A673 (cell line): ENCODE results near the gene CCSER1. TPM values are rescaled to one million over a fixed set of nuclear protein-coding genes. Genes with fewer than 3 reads are reported as not detected.
"Not testable (repeated sequence)": the region's sequence is repeated elsewhere in the genome, so short reads cannot be mapped to it uniquely, and the experiment has no call there.

Experiments
- BruUV-seq: library from RNA; stranded (reverse); fragments of 400-500 nt; replicated peaks from 2 replicates; lab custom pipeline; 2021; lab: Mats Ljungman, UMichigan
- CTCF ChIA-PET: fragments of 300-600 bp; sonication (Branson Sonifier 250); formaldehyde crosslinking; loops from one replicate; lab custom pipeline; 2022; ENCODE audit warnings: antibody characterized with exemption; lab: Charles Lee
- POLR2A ChIA-PET: fragments of 300-600 bp; sonication (Branson Sonifier 250); formaldehyde crosslinking; loops from one replicate; lab custom pipeline; 2022; ENCODE audit warnings: antibody characterized with exemption; ENCODE audit not compliant: low non-redundant PET; lab: Charles Lee
- DNase-seq: peaks from one replicate; pipeline ENCODE4 v3.0.0-alpha.2; 2015; ENCODE audit warnings: low spot score
- H3K27ac ChIP-seq: fragments of 200-600 bp; sonication (generic); 2 replicates; pipeline ENCODE4 v1.5.1; 2016; ENCODE audit warnings: mixed run types, low read depth, mild to moderate bottlenecking, mixed read lengths, antibody characterized with exemption, low read length; ENCODE audit not compliant: poor library complexity, severe bottlenecking
- H3K27me3 ChIP-seq: fragments of 200-600 bp; sonication (generic); replicated peaks from 2 replicates; pipeline ENCODE4 v1.6.1; 2017; ENCODE audit warnings: mixed run types, low read depth, mild to moderate bottlenecking, mixed read lengths, antibody characterized with exemption, low read length; ENCODE audit not compliant: insufficient read depth, poor library complexity
- H3K36me3 ChIP-seq: fragments of 200-600 bp; sonication (generic); 2 replicates; pipeline ENCODE4 v1.6.1; 2016; ENCODE audit warnings: mixed run types, mild to moderate bottlenecking, mixed read lengths, antibody characterized with exemption, low read length; ENCODE audit not compliant: insufficient read depth, poor library complexity, severe bottlenecking
- H3K4me1 ChIP-seq: fragments of 200-600 bp; sonication (generic); 2 replicates; pipeline ENCODE4 v1.6.1; 2017; ENCODE audit warnings: mixed run types, mild to moderate bottlenecking, mixed read lengths, antibody characterized with exemption, low read length; ENCODE audit not compliant: insufficient read depth, poor library complexity, severe bottlenecking
- H3K4me3 ChIP-seq: fragments of 200-600 bp; sonication (generic); 2 replicates; pipeline ENCODE4 v1.5.1; 2016; ENCODE audit warnings: low read depth, mixed run types, mild to moderate bottlenecking, mixed read lengths, low read length; ENCODE audit not compliant: poor library complexity, severe bottlenecking
- H3K9me3 ChIP-seq: fragments of 200-600 bp; sonication (generic); 2 replicates; pipeline ENCODE4 v1.6.1; 2016; ENCODE audit warnings: mixed run types, low read depth, mild to moderate bottlenecking, mixed read lengths, antibody characterized with exemption, low read length; ENCODE audit not compliant: poor library complexity, severe bottlenecking
- CTCF ChIP-seq: fragments of 300-800, 200-600 bp; sonication (generic); conservative IDR thresholded peaks from 2 replicates; pipeline ENCODE4 v1.5.1; 2017; ENCODE audit warnings: low read depth, mild to moderate bottlenecking, antibody characterized with exemption, low read length, moderate library complexity, mixed read lengths
- EZH2 ChIP-seq: fragments of 200-600 bp; sonication (generic); IDR thresholded peaks from 2 replicates; pipeline ENCODE4 v1.6.1; 2017; ENCODE audit warnings: borderline replicate concordance, low read depth, mild to moderate bottlenecking, mixed read lengths, antibody characterized with exemption, low read length; ENCODE audit not compliant: poor library complexity, severe bottlenecking
- intact Hi-C: fragments of 100-400 bp; cut with micrococcal nuclease; formaldehyde crosslinking; loops from one replicate; pipeline ENCODE4 v1.10.0; 2022; ENCODE audit not compliant: unreplicated experiment
- total RNA-seq: library from RNA; stranded (reverse); gene quantifications from 2 replicates; pipeline ENCODE4 v1.2.3, GENCODE V29; 2021

CCSER1 gene
- total RNA-seq, 1 experiment from 2014 or later = not detected

- H3K4me1 ChIP-seq = no peaks in the 10 kb centered on the region
- DNase-seq = peak; percentile 0
- no peaks in the 10 kb centered on the region for H3K36me3 ChIP-seq
- no peak overlapping the region for H3K4me3 ChIP-seq
- H3K27ac ChIP-seq = no peak overlapping the region
- TF ChIP-seq CTCF = no peak
- no peak for TF ChIP-seq EZH2
- no TSS peak for BruUV-seq
- ChIA-PET CTCF (no interaction called here), POLR2A (no interaction called here)
- no peaks in the 10 kb centered on the region for H3K9me3 ChIP-seq
- intact Hi-C loops = no loop called here
- no peaks in the 10 kb centered on the region for H3K27me3 ChIP-seq
These were observed 1321.6 kb downstream of the CCSER1 start for GRCh38 chr4:91448668-91449330.

- no peak for DNase-seq
- intact Hi-C loops = no loop called here
- Histone ChIP-seq H3K27me3 (no peaks in the 10 kb centered on the region), H3K36me3 (no peaks in the 10 kb centered on the region), H3K4me1 (no peaks in the 10 kb centered on the region), H3K27ac (no peak overlapping the region), H3K9me3 (no peaks in the 10 kb centered on the region), H3K4me3 (no peak overlapping the region)
- BruUV-seq = no TSS peak
- no peak for TF ChIP-seq CTCF
- TF ChIP-seq EZH2 = no peak
- ChIA-PET CTCF (no interaction called here), POLR2A (no interaction called here)
These were observed 1326.9 kb downstream of the CCSER1 start for GRCh38 chr4:91454111-91454510.

GRCh38 chr4:91462566-91462965 is 1335.4 kb downstream of the CCSER1 start:
- BruUV-seq, H3K36me3 ChIP-seq, H3K4me1 ChIP-seq, H3K27me3 ChIP-seq, H3K9me3 ChIP-seq, CTCF ChIA-PET, POLR2A ChIA-PET, H3K27ac ChIP-seq, intact Hi-C loops, H3K4me3 ChIP-seq, DNase-seq: not testable (repeated sequence)

DNA sequence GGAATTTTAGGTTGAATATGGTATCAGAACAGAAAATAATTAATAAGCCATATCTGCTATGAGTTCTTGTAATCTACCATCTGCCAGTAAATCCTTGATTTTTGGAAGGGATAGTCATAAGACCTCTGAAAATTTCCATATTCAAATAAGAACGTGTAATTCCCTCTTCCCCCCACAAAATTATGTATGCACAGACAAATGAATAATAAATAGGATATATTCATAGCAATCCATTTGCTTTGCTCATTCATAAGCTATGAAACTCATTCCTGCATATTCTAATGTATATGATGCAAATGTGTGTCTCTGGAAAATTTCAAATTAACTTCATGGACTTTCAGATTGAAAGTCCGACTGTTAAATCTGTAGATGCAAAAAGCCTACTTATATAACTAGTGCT is 1343.5 kb downstream of the CCSER1 start:
- H3K27ac ChIP-seq = no peak overlapping the region
- POLR2A ChIA-PET = no interaction called here
- no TSS peak for BruUV-seq
- CTCF ChIA-PET = no interaction called here
- intact Hi-C loops = no loop called here
- H3K27me3 ChIP-seq = no peaks in the 10 kb centered on the region
- no peak overlapping the region for H3K4me3 ChIP-seq
- H3K9me3 ChIP-seq = no peaks in the 10 kb centered on the region
- no peak for DNase-seq
- no peaks in the 10 kb centered on the region for H3K36me3 ChIP-seq
- TF ChIP-seq EZH2 (no peak), CTCF (no peak)
- H3K4me1 ChIP-seq = no peaks in the 10 kb centered on the region
